HL-60 (cell line): ENCODE measurements around the gene ATXN7L1.

Experiments
- DNase-seq, 2 experiments: peaks; one replicate each; pipeline ENCODE4 v3.0.0-alpha.2; 2010 to 2020; ENCODE audit warnings: low read depth in 1 of 2, low spot score in 1 of 2
- H3K27ac ChIP-seq: fragments of 250-450 bp; sonication (Bioruptor Pico); replicated peaks from 2 replicates; pipeline ENCODE4 v1.5.1; 2020; ENCODE audit warnings: mild to moderate bottlenecking, moderate library complexity
- H3K27me3 ChIP-seq: fragments of 250-450 bp; sonication (Bioruptor Pico); 2 replicates; pipeline ENCODE4 v1.5.1; 2021; ENCODE audit warnings: mild to moderate bottlenecking, moderate library complexity; ENCODE audit not compliant: insufficient read depth, poor library complexity, severe bottlenecking
- H3K4me3 ChIP-seq: replicated peaks from 2 replicates; pipeline ENCODE4 v1.5.1; 2011; ENCODE audit warnings: mild to moderate bottlenecking, control low read depth, low read length; ENCODE audit not compliant: insufficient read depth
- GABPA ChIP-seq: IDR thresholded peaks from 2 replicates; pipeline ENCODE4 v1.6.1; 2012; ENCODE audit warnings: low read depth
- POLR2AphosphoS5 ChIP-seq: IDR thresholded peaks from 2 replicates; pipeline ENCODE4 v1.6.1; 2012; ENCODE audit warnings: low read depth
- SPI1 ChIP-seq: IDR thresholded peaks from 2 replicates; pipeline ENCODE4 v1.6.1; 2012; ENCODE audit warnings: low read depth, mild to moderate bottlenecking, borderline replicate concordance
- TF ChIP-seq, protein P1 (sequence below): IDR thresholded peaks from one replicate; pipeline ENCODE4 v1.5.1; 2011; ENCODE audit warnings: low read length, control low read depth, inconsistent platforms; ENCODE audit not compliant: insufficient read depth
- TF ChIP-seq, protein P2 (sequence below): IDR thresholded peaks from 2 replicates; pipeline ENCODE4 v1.6.1; 2012; ENCODE audit warnings: low read depth; ENCODE audit not compliant: insufficient replicate concordance

Gene ATXN7L1

DNA sequence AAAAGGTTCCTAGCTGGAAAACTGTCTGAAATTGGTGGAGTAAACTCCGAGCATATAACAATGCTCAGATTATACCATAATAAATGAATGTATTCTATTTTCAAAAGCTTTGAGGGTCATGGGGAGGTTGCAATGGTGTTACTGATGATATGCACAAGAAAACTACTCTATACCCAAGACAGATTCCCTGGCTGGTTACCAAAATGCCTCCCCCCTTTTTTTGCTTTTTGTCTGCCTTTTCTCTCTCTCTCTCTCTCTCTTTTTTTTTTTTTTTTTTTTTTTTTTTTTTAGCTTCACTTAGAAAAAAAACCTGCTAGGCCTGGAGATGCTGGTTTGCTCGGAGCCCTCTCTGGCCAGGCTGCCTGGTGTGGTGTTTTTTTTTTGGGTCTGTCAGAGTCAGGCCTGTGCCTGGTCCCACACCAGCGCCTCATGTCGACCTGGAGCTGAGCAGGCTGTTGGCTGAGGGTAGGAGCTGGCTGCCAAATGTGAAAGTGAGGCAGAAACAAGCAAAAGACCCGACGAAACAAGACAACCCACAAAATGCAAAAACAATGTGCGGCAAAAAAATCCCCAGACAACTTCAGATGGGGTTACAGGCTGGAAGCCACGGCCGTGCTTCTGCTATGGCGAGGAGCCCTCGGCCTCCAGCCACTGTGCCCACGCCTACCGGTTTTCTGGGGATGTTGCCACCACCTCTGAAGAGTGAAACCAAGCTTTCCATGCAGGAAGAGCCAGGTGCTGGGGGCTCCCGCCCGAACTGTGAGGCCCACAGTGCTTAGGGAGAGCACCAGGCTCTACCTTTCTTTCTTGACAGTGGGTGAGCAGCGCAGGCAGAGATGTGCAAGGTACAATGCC is 235.2 kb downstream of the ATXN7L1 start:
- TF ChIP-seq POLR2AphosphoS5 (no peak), GABPA (no peak), SPI1 (no peak)
- TF ChIP-seq, protein P1, sequence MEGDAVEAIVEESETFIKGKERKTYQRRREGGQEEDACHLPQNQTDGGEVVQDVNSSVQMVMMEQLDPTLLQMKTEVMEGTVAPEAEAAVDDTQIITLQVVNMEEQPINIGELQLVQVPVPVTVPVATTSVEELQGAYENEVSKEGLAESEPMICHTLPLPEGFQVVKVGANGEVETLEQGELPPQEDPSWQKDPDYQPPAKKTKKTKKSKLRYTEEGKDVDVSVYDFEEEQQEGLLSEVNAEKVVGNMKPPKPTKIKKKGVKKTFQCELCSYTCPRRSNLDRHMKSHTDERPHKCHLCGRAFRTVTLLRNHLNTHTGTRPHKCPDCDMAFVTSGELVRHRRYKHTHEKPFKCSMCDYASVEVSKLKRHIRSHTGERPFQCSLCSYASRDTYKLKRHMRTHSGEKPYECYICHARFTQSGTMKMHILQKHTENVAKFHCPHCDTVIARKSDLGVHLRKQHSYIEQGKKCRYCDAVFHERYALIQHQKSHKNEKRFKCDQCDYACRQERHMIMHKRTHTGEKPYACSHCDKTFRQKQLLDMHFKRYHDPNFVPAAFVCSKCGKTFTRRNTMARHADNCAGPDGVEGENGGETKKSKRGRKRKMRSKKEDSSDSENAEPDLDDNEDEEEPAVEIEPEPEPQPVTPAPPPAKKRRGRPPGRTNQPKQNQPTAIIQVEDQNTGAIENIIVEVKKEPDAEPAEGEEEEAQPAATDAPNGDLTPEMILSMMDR = no peak
- TF ChIP-seq, protein P2, sequence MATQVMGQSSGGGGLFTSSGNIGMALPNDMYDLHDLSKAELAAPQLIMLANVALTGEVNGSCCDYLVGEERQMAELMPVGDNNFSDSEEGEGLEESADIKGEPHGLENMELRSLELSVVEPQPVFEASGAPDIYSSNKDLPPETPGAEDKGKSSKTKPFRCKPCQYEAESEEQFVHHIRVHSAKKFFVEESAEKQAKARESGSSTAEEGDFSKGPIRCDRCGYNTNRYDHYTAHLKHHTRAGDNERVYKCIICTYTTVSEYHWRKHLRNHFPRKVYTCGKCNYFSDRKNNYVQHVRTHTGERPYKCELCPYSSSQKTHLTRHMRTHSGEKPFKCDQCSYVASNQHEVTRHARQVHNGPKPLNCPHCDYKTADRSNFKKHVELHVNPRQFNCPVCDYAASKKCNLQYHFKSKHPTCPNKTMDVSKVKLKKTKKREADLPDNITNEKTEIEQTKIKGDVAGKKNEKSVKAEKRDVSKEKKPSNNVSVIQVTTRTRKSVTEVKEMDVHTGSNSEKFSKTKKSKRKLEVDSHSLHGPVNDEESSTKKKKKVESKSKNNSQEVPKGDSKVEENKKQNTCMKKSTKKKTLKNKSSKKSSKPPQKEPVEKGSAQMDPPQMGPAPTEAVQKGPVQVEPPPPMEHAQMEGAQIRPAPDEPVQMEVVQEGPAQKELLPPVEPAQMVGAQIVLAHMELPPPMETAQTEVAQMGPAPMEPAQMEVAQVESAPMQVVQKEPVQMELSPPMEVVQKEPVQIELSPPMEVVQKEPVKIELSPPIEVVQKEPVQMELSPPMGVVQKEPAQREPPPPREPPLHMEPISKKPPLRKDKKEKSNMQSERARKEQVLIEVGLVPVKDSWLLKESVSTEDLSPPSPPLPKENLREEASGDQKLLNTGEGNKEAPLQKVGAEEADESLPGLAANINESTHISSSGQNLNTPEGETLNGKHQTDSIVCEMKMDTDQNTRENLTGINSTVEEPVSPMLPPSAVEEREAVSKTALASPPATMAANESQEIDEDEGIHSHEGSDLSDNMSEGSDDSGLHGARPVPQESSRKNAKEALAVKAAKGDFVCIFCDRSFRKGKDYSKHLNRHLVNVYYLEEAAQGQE = no peak
- Histone ChIP-seq H3K27me3 (no peaks in the 10 kb centered on the region), H3K4me3 (no peak overlapping the region), H3K27ac (no peak overlapping the region)
- no peak for DNase-seq

DNA sequence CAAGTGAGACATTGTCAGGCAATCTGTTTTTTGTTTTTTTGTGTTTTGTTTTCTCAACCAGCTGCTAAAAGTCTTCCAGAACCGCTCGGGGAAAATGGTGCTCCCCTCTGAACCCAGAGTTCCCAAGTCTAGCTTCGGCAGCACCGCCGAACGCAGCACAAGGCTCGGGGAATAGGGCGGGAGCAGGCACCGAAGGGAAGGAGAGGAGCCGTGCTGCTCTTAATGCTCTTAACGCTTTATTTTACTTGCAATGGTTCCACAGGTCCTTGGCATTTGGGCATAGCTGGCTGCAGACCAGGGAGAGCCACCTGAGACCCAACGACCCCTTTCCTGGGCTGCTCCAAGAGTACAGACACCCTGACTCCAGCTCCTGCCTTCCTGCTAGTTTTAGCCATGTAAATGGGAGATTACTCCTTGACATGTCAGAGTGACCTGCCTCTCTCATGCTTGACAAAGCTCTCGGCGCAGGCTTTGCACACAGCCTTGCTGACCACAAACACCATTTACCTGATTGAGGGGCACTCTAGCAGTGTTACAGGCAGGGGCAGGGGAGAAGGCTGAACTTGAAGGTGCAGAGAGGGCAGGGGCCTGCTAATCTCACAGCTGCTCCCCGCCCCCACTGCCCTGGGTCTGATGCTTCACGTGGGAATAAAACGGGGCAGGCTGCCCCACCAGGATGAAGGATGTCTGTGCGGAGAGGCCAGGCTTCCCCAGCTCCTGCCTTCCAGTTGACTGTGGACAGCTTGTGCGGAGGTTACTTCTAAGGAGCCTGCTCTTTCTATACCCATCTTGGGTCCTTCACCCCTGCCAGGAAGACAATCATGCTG is 236.5 kb downstream of the ATXN7L1 start:
- DNase-seq = no peak
- H3K27me3 ChIP-seq = no peaks in the 10 kb centered on the region
- no peak overlapping the region for H3K4me3 ChIP-seq
- no peak overlapping the region for H3K27ac ChIP-seq
- TF ChIP-seq SPI1 = no peak
- TF ChIP-seq, protein P1 = no peak
- TF ChIP-seq, protein P2 = no peak
- TF ChIP-seq POLR2AphosphoS5 = no peak
- no peak for TF ChIP-seq GABPA

DNA sequence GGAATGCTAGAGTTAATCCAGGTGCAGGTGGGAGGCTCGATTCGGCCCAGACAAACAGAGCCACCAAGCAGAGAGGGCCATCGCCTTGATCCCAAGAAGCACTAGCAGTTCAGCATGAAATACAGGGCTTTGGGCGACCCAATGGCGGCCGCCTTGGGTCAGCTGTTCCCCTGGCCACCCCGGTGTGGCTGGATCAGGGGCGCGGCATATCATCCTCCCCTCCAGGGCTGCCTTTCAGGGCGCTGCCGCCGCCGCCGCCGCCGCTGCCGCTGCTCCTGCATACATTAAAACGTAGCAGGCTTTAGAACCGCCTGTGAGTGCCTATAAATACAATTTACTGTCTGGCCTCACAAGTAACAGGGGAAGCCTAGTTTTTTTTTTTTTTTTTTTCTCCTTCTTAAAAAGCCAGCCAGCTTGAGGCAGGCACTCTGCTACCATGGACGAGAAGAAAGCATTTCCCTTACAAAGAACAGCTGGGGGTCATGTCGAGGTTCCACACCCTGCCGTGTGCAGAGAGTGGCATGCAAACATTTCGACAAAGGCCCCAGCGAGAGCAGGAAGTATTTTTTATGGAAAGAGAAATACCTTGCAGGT is 237.4 kb downstream of the ATXN7L1 start:
- no peak overlapping the region for H3K27ac ChIP-seq

More for the DNA sequence above, 237.4 kb downstream of the ATXN7L1 start:
- Histone ChIP-seq H3K27me3 (no peaks in the 10 kb centered on the region), H3K4me3 (no peak overlapping the region)
- TF ChIP-seq SPI1 (no peak), POLR2AphosphoS5 (no peak), GABPA (no peak)
- TF ChIP-seq, protein P1 = no peak
- TF ChIP-seq, protein P2 = no peak
- no peak for DNase-seq
